PC-9 (cell line): ENCODE results near the gene PCDHB7.

Experiments used
- EZH2 ChIP-seq: fragments of 200-600 bp; sonication (generic); IDR thresholded peaks from 2 replicates; pipeline ENCODE4 v1.8.0; 2017; ENCODE audit warnings: antibody characterized with exemption, low read depth
- TF ChIP-seq, protein P1 (sequence below): fragments of 200-600 bp; sonication (generic); conservative IDR thresholded peaks from 2 replicates; pipeline ENCODE4 v1.6.1; 2017; ENCODE audit warnings: mixed run types, antibody characterized with exemption, mild to moderate bottlenecking, moderate library complexity

- TF ChIP-seq, protein P1, sequence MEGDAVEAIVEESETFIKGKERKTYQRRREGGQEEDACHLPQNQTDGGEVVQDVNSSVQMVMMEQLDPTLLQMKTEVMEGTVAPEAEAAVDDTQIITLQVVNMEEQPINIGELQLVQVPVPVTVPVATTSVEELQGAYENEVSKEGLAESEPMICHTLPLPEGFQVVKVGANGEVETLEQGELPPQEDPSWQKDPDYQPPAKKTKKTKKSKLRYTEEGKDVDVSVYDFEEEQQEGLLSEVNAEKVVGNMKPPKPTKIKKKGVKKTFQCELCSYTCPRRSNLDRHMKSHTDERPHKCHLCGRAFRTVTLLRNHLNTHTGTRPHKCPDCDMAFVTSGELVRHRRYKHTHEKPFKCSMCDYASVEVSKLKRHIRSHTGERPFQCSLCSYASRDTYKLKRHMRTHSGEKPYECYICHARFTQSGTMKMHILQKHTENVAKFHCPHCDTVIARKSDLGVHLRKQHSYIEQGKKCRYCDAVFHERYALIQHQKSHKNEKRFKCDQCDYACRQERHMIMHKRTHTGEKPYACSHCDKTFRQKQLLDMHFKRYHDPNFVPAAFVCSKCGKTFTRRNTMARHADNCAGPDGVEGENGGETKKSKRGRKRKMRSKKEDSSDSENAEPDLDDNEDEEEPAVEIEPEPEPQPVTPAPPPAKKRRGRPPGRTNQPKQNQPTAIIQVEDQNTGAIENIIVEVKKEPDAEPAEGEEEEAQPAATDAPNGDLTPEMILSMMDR: no peak
- no peak for TF ChIP-seq EZH2
These were observed 3.5 kb downstream of the PCDHB7 start for GRCh38 chr5:141175933-141176332.
